HepG2 (cell line): ENCODE data around the gene GRAP. TPM values are rescaled to one million over a fixed set of nuclear protein-coding genes. Genes with fewer than 3 reads are reported as not detected.

Experiments
- BCL6 ChIP-seq: IDR thresholded peaks from 2 replicates; pipeline ENCODE4 v1.6.1; 2016; ENCODE audit warnings: missing genetic modification reagents, missing compliant biosample characterization
- NR0B2 ChIP-seq: sonication (generic); formaldehyde crosslinking; IDR thresholded peaks from 2 replicates; pipeline ENCODE4 v1.4.0; 2020; ENCODE audit warnings: mild to moderate bottlenecking, missing genetic modification reagents
- PCBP1 ChIP-seq: fragments of 200-400 bp; formaldehyde crosslinking; IDR thresholded peaks from 2 replicates; pipeline ENCODE4 v1.6.1; 2017; ENCODE audit warnings: mild to moderate bottlenecking, low read depth, low read length, borderline replicate concordance
- RELA ChIP-seq: sonication (generic); formaldehyde crosslinking; IDR thresholded peaks from 2 replicates; pipeline ENCODE4 v1.4.0; 2020; ENCODE audit warnings: missing genetic modification reagents
- REST ChIP-seq, 2 experiments: IDR thresholded peaks; 2 replicates each; pipeline ENCODE4 v1.6.1; 2011 to 2012; ENCODE audit warnings: low read length in 2 of 2, borderline replicate concordance in 1 of 2, low read depth in 1 of 2, mild to moderate bottlenecking in 1 of 2, moderate library complexity in 1 of 2
- TFE3 ChIP-seq: IDR thresholded peaks from 2 replicates; pipeline ENCODE4 v1.6.1; 2016
- ZBTB33 ChIP-seq: sonication (generic); formaldehyde crosslinking; IDR thresholded peaks from 2 replicates; pipeline ENCODE4 v1.4.0; 2020; ENCODE audit warnings: missing genetic modification reagents
- ZNF318 ChIP-seq: sonication (generic); formaldehyde crosslinking; IDR thresholded peaks from 2 replicates; pipeline ENCODE4 v1.4.0; 2020; ENCODE audit warnings: mild to moderate bottlenecking, missing genetic modification reagents
- polyA plus RNA-seq, 8 experiments: library from polyadenylated mRNA; depleted of rRNA in 3 of 8; stranded (reverse) in 7 of 8; unstranded in 1 of 8; fragments of >200 nt; fragmentation: Illumina TruSeq in 4 of 8; extraction: Trizol in 4 of 8; gene quantifications; 2 replicates each; pipeline versions ENCODE4 v1.2.1 to v1.2.3, GENCODE V29; 2011 to 2016; ENCODE audit warnings: low read depth in 4 of 8, missing spikeins in 1 of 8, mixed read lengths in 1 of 8; ENCODE audit not compliant: insufficient read depth in 1 of 8
- total RNA-seq, 5 experiments: library from RNA; depleted of rRNA; stranded (reverse); fragments of >200 nt; fragmentation: Illumina TruSeq; extraction: Trizol; gene quantifications; 2 replicates each; pipeline ENCODE4 v1.2.3, GENCODE V29; 2016; ENCODE audit warnings: low read depth in 1 of 5

The GRAP gene
- total and polyA plus RNA-seq, 2 of the 13 experiments (the other 11 are each of a cell fraction or from before 2014, with no cell fraction given), result 0.77 to 1.7 TPM

- peak; percentile 78; the same call in 1 of the 2 replicates for TF ChIP-seq ZNF318 (CRISPR knock-in tag)
- TF ChIP-seq REST (IDR thresholded peaks at IDR 0.05; ENCODE audit: borderline replicate concordance in 1 of 2, low read depth in 1 of 2, low read length in 2 of 2), result peak in 1 of 2 experiments; percentile 49; a peak in 1 of 4 replicates
- peak; percentile 55; the same call in 1 of the 2 replicates for TF ChIP-seq NR0B2
- TF ChIP-seq PCBP1, result 0 out of 2 replicates have a peak, but pooled peaks have one; percentile 68
- TF ChIP-seq RELA (CRISPR knock-in tag), result peak; percentile 100
- peak; percentile 95 for TF ChIP-seq BCL6 (CRISPR knock-in tag)
- TF ChIP-seq TFE3 (CRISPR knock-in tag), result peak; percentile 100
- TF ChIP-seq ZBTB33 (CRISPR knock-in tag), result peak; percentile 93
Observed at GRCh38 chr17:18988546-18989173, 58.1 kb downstream of the GRAP start (continued).
